ENCODE measurements around the gene DNAJC16.
A peak's percentile ranks its signal among the peaks of the same experiment; 100 is the strongest.
"Not testable (repeated sequence)": the region's sequence is repeated elsewhere in the genome, so short reads cannot be mapped to it uniquely, and the experiment has no call there.

DNAJC16 gene

GRCh38 chr1:15584489-15585363 lies 58.1 kb downstream of the DNAJC16 start, which contains the start of gene AGMAT:
AGMAT (minus strand) TSS chr1:15585051; CDS start chr1:15584967, 84 bp downstream.
- DNase-seq, result peak; percentile 9

GRCh38 chr1:15592285-15592684 lies 65.6 kb downstream of the DNAJC16 start:
- DNase-seq, result no peak

- no peak for DNase-seq
These were observed 69.4 kb downstream of the DNAJC16 start for GRCh38 chr1:15595809-15596617.

- DNase-seq, result no peak
These were observed 71.8 kb downstream of the DNAJC16 start for GRCh38 chr1:15598436-15598835.

- DNase-seq, result peak; percentile 89
These were observed 76.7 kb downstream of the DNAJC16 start for GRCh38 chr1:15603050-15603965.

GRCh38 chr1:15603966-15604282 lies 77.3 kb downstream of the DNAJC16 start:
- not testable (repeated sequence) for DNase-seq

- DNase-seq, result not testable (repeated sequence)
These were observed 77.8 kb downstream of the DNAJC16 start for GRCh38 chr1:15604400-15604799.

- no peak for DNase-seq
These were observed 79.0 kb downstream of the DNAJC16 start for GRCh38 chr1:15605398-15606383.

- DNase-seq, result no peak
These were observed 83.0 kb downstream of the DNAJC16 start for GRCh38 chr1:15609631-15610030.

- no peak for DNase-seq
These were observed 83.5 kb downstream of the DNAJC16 start for GRCh38 chr1:15610167-15610566.

GRCh38 chr1:15616373-15617172 lies 89.9 kb downstream of the DNAJC16 start:
- no peak for DNase-seq

GRCh38 chr1:15617173-15618076 lies 90.8 kb downstream of the DNAJC16 start, which contains the start of gene DDI2:
DDI2 (plus strand) TSS chr1:15617458; CDS start chr1:15617671, 213 bp downstream.
- peak; percentile 94 for DNase-seq

GRCh38 chr1:15618077-15618654 lies 91.5 kb downstream of the DNAJC16 start:
- no peak for DNase-seq

GRCh38 chr1:15618655-15619525 lies 92.2 kb downstream of the DNAJC16 start:
- no peak for DNase-seq

GRCh38 chr1:15620155-15620545 lies 93.5 kb downstream of the DNAJC16 start:
- no peak for DNase-seq

- DNase-seq, result no peak
These were observed 94.4 kb downstream of the DNAJC16 start for GRCh38 chr1:15620902-15621682.

GRCh38 chr1:15621975-15622374 lies 95.3 kb downstream of the DNAJC16 start:
- DNase-seq, result no peak
